Adipose tissue (tissue), 3 donors: Measurements from ENCODE around the gene DNAJB6. TPM values are rescaled to one million over a fixed set of nuclear protein-coding genes. Genes with fewer than 3 reads are reported as not detected.
"Not testable (repeated sequence)": the region's sequence is repeated elsewhere in the genome, so short reads cannot be mapped to it uniquely, and the experiment has no call there.

Source experiments
- H3K27ac ChIP-seq: one replicate; pipeline ENCODE4 v1.5.1; 2013; ENCODE audit warnings: low read depth, low read length
- WGBS, 3 donors: extraction: QIAGEN DNeasy Blood & Tissue Kit; methylation state at CpG; one replicate each; pipeline ENCODE4 v1.1.7; 2013; 5-methylcytosine and 5-hydroxymethylcytosine counted together
- polyA plus RNA-seq, 3 donors: library from polyadenylated mRNA; stranded (reverse); fragments of 200-250 nt; gene quantifications; one replicate each; pipeline ENCODE4 v1.2.3, GENCODE V29; 2013
- donor health status: healthy with polysubstance abuse.
- donor health status: Bipolar disorder and iron deficiency.
- donor health status: healthy.

The DNAJB6 gene
- polyA plus RNA-seq, 3 donors = 32.2 to 111 (median 88.0) TPM

- 84 to 88% (median 87%) methylated on average over 27 of the region's 27 CpGs for WGBS, 3 donors
These were observed 107.4 kb downstream of the DNAJB6 start for GRCh38 chr7:157444011-157444842.

GRCh38 chr7:157444843-157445135 is 108.0 kb downstream of the DNAJB6 start:
- WGBS, 3 donors = 71 to 76% (median 74%) methylated on average over 9 of the region's 9 CpGs
- no peak overlapping the region for H3K27ac ChIP-seq

More at GRCh38 chr7:157444011-157444842, 107.4 kb downstream of the DNAJB6 start:
- no peak overlapping the region for H3K27ac ChIP-seq

GRCh38 chr7:157445246-157445955 is 108.6 kb downstream of the DNAJB6 start:
- no peak overlapping the region for H3K27ac ChIP-seq
- 72 to 78% (median 73%) methylated on average over 16 of the region's 16 CpGs for WGBS, 3 donors

- 89 to 96% (median 95%) methylated on average over 11 of the region's 11 CpGs for WGBS, 3 donors
These were observed 109.1 kb downstream of the DNAJB6 start for GRCh38 chr7:157445956-157446295.

GRCh38 chr7:157446322-157446721 is 109.5 kb downstream of the DNAJB6 start:
- WGBS, 3 donors = 64 to 71% (median 67%) methylated on average over 6 of the region's 6 CpGs
- H3K27ac ChIP-seq = no peak overlapping the region

More at GRCh38 chr7:157445956-157446295, 109.1 kb downstream of the DNAJB6 start:
- no peak overlapping the region for H3K27ac ChIP-seq

GRCh38 chr7:157454003-157454402 is 117.2 kb downstream of the DNAJB6 start:
- H3K27ac ChIP-seq = not testable (repeated sequence)
- WGBS, 3 donors = 84 to 89% (median 88%) methylated on average over 12 of the region's 12 CpGs

- no peak overlapping the region for H3K27ac ChIP-seq
- 58 to 70% (median 68%) methylated on average over 27 of the region's 27 CpGs for whole genome bisulfite sequencing, 3 donors
These were observed 120.8 kb downstream of the DNAJB6 start for GRCh38 chr7:157457355-157458253.

- WGBS, 3 donors = 84 to 87% (median 86%) methylated on average over 8 to 9 of the region's 9 CpGs
- H3K27ac ChIP-seq = no peak overlapping the region
These were observed 121.4 kb downstream of the DNAJB6 start for GRCh38 chr7:157458254-157458633.

- 92 to 96% (median 96%) methylated on average over 11 of the region's 11 CpGs for WGBS, 3 donors
- H3K27ac ChIP-seq = no peak overlapping the region
These were observed 123.2 kb downstream of the DNAJB6 start for GRCh38 chr7:157459966-157460365.

GRCh38 chr7:157460721-157461120 is 123.9 kb downstream of the DNAJB6 start:
- 77 to 81% (median 79%) methylated on average over 11 of the region's 11 CpGs for WGBS, 3 donors
- H3K27ac ChIP-seq = no peak overlapping the region

- 47 to 58% (median 57%) methylated on average over 7 to 12 of the region's 12 CpGs for WGBS, 3 donors
- no peak overlapping the region for H3K27ac ChIP-seq
These were observed 125.0 kb downstream of the DNAJB6 start for GRCh38 chr7:157461573-157462418.

- 68 to 78% (median 73%) methylated on average over 20 of the region's 20 CpGs for WGBS, 3 donors
These were observed 125.6 kb downstream of the DNAJB6 start for GRCh38 chr7:157462419-157462771.

GRCh38 chr7:157462840-157463239 is 126.0 kb downstream of the DNAJB6 start:
- 44 to 70% (median 66%) methylated on average over 10 of the region's 10 CpGs for WGBS, 3 donors
- H3K27ac ChIP-seq = no peak overlapping the region

More at GRCh38 chr7:157462419-157462771, 125.6 kb downstream of the DNAJB6 start:
- no peak overlapping the region for H3K27ac ChIP-seq

- H3K27ac ChIP-seq = no peak overlapping the region
- WGBS, 3 donors = 19 to 82% (median 75%) methylated on average over 12 of the region's 12 CpGs
These were observed 126.4 kb downstream of the DNAJB6 start for GRCh38 chr7:157463245-157463644.

GRCh38 chr7:157464111-157464970 is 127.5 kb downstream of the DNAJB6 start:
- no peak overlapping the region for H3K27ac ChIP-seq
- WGBS, 3 donors = 41 to 50% (median 45%) methylated on average over 15 of the region's 15 CpGs

- WGBS, 3 donors = 42 to 50% (median 46%) methylated on average over 30 of the region's 30 CpGs
- no peak overlapping the region for H3K27ac ChIP-seq
These were observed 128.4 kb downstream of the DNAJB6 start for GRCh38 chr7:157464971-157465886.
